Measurements from ENCODE around the gene AP1M1. TPM values are rescaled to one million over a fixed set of nuclear protein-coding genes. Genes with fewer than 3 reads are reported as not detected.
A peak's percentile ranks its signal among the peaks of the same experiment; 100 is the strongest.

AP1M1 gene
- total RNA-seq, 1 donor from 2014 or later: 47.4 TPM

DNA sequence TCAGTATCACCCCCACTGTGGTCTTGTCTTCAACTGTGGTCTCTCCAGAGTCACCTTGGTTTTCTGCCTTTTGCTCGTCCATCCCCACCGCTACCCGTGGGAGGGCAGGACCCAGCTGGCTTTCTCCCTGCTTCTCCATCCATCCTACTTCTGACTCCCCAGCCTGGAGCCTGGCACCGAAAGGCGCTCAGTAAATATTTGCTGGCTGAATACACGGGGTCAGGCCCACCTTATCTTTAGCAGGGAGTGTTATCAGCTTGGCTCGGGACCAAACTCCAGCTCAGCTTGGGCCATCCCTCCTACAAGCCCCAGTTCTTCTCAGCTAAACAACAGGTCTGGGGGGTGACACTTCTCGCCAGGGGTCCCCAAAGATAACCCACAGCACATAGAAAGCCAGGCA, 64.9 kb downstream of the AP1M1 start:
- Mint-ChIP-seq H3K27me3 (peaks cover 9% of the 10 kb centered on the region), H3K36me3 (ENCODE audit: insufficient read depth) (no peaks in the 10 kb centered on the region), H3K27ac (peak overlapping the region; percentile 92), H3K4me3 (ENCODE audit: low read depth) (peak overlapping the region; percentile 2), H3K9me3 (ENCODE audit: low read depth) (peaks cover 3% of the 10 kb centered on the region), H3K4me1 (ENCODE audit: low read depth) (peaks cover 20% of the 10 kb centered on the region)
- TF ChIP-seq, protein P1, sequence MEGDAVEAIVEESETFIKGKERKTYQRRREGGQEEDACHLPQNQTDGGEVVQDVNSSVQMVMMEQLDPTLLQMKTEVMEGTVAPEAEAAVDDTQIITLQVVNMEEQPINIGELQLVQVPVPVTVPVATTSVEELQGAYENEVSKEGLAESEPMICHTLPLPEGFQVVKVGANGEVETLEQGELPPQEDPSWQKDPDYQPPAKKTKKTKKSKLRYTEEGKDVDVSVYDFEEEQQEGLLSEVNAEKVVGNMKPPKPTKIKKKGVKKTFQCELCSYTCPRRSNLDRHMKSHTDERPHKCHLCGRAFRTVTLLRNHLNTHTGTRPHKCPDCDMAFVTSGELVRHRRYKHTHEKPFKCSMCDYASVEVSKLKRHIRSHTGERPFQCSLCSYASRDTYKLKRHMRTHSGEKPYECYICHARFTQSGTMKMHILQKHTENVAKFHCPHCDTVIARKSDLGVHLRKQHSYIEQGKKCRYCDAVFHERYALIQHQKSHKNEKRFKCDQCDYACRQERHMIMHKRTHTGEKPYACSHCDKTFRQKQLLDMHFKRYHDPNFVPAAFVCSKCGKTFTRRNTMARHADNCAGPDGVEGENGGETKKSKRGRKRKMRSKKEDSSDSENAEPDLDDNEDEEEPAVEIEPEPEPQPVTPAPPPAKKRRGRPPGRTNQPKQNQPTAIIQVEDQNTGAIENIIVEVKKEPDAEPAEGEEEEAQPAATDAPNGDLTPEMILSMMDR (IDR thresholded peaks at IDR 0.05; ENCODE audit: unreplicated experiment): no peak
- DNase-seq (ENCODE audit: low spot score, unreplicated experiment): no peak

DNA sequence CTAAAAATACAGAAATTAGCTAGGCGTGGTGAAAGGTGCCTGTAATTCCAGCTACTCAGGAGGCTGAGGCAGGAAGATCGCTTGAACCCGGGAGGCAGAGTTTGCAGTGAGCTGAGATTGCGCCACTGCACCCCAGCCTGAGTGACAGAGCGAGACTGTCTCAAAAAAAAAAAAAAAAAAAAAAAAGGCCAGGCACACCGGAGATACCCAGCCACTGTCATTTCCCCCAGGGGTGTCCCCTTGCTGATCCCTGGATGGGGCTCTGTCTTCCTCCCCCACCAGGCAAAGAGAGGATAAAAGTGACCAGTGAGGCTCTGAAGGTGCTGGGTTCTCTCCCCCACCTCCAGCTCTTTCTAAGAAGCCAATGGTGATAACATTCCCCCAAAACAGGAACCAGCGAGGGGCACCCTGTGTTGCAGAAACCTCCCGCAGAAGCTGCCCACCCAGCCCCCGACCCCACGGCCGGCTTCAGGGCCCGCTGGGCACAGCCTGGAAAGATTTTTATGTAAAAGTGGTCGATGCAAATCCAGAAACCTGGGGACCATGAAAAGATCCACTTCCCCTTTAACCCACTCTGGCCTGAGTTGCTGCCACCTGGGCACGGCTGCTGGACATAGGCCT, 65.5 kb downstream of the AP1M1 start:
- Mint-ChIP-seq H3K9me3 (ENCODE audit: low read depth) (peaks cover 3% of the 10 kb centered on the region), H3K27me3 (peaks cover 9% of the 10 kb centered on the region), H3K4me3 (ENCODE audit: low read depth) (no peak overlapping the region), H3K4me1 (ENCODE audit: low read depth) (peaks cover 20% of the 10 kb centered on the region), H3K27ac (no peak overlapping the region), H3K36me3 (ENCODE audit: insufficient read depth) (no peaks in the 10 kb centered on the region)
- TF ChIP-seq, protein P1 (IDR thresholded peaks at IDR 0.05; ENCODE audit: unreplicated experiment): no peak
- no peak for DNase-seq (ENCODE audit: low spot score, unreplicated experiment)

DNA sequence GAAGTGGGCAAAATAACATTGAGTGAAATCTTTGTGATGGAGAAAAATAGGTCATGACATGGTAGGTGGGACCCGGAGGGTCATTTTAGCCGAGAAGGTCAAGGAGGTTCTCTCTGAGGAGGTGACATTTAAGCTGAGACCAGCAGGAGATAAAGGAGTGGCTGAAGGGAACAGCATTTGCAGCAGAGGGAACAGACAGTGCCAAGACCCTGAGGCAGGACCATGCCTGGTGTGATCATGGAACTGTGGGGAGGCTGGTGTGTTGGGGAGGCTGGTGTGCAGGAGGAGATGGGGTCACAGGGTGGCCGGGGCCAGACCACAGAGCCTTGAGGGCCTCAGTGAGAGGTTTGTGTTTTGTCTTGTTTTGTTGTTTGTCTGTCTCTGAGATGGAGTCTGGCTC, 67.5 kb downstream of the AP1M1 start:
- Mint-ChIP-seq H3K27me3 (peaks cover 9% of the 10 kb centered on the region), H3K9me3 (ENCODE audit: low read depth) (peaks cover 3% of the 10 kb centered on the region), H3K27ac (no peak overlapping the region), H3K4me3 (ENCODE audit: low read depth) (no peak overlapping the region), H3K4me1 (ENCODE audit: low read depth) (peaks cover 20% of the 10 kb centered on the region), H3K36me3 (ENCODE audit: insufficient read depth) (no peaks in the 10 kb centered on the region)
- DNase-seq (ENCODE audit: low spot score, unreplicated experiment): no peak
- TF ChIP-seq, protein P1 (IDR thresholded peaks at IDR 0.05; ENCODE audit: unreplicated experiment): no peak

DNA sequence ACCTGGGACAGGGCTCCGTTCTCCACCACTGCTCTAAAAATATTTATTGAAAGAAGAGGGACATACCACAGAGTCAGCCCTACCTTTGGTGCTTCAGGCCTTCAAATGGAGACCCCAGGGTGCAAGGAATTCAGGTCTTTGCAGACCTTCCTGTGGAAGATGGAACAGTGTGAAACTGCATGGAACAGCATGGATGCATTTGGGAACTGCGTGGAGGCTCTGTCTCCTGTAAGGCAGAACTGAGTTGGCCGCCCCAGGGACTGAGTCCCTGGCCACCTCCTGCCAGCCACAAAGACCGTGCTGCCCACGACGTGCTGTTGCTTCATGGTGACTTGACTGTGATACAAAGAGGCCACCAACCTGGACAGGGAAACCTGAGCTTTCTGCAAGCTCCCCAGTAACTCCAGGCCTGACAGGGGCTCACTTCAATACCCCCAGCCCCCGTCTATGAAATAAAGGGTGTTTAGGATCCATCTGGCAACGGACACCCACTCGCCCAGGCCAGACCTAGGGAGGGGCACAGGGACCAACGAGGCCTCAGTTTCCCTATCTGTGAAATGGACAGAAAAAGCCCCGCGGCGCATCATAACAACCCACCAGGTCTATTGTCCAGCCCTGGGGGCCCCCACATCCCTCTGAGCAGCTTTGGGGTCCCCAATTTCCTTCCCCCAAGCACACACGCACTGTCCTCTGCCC, 68.3 kb downstream of the AP1M1 start:
- TF ChIP-seq, protein P1 (IDR thresholded peaks at IDR 0.05; ENCODE audit: unreplicated experiment): no peak
- Mint-ChIP-seq H3K36me3 (ENCODE audit: insufficient read depth) (no peaks in the 10 kb centered on the region), H3K9me3 (ENCODE audit: low read depth) (peaks cover 3% of the 10 kb centered on the region), H3K27me3 (peaks cover 7% of the 10 kb centered on the region), H3K4me3 (ENCODE audit: low read depth) (no peak overlapping the region), H3K4me1 (ENCODE audit: low read depth) (peaks cover 20% of the 10 kb centered on the region), H3K27ac (peak overlapping the region; percentile 71)
- DNase-seq (ENCODE audit: low spot score, unreplicated experiment): no peak

DNA sequence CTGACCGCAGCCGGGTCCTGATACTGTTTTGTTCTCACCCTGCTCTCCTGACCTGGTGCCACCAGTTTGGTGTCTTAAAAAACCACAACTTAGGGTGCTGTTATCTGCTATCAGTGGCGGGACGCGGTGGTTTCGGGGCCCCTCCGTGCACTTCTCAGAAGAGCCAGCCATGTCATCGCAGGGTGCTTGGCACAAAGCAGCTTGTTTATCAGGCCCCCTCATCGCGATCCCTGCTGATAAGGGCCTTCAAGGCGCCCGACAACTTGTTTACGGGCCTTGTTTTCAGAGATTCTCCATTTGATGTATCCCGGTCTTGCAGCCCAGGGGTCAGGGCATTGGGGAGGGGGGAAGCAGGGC, 68.9 kb downstream of the AP1M1 start:
- Mint-ChIP-seq H3K4me1 (ENCODE audit: low read depth) (peaks cover 15% of the 10 kb centered on the region), H3K9me3 (ENCODE audit: low read depth) (peaks cover 3% of the 10 kb centered on the region), H3K27ac (peak overlapping the region; percentile 71), H3K36me3 (ENCODE audit: insufficient read depth) (no peaks in the 10 kb centered on the region), H3K27me3 (peaks cover 3% of the 10 kb centered on the region), H3K4me3 (ENCODE audit: low read depth) (no peak overlapping the region)
- TF ChIP-seq, protein P1 (IDR thresholded peaks at IDR 0.05; ENCODE audit: unreplicated experiment): no peak
- DNase-seq (ENCODE audit: low spot score, unreplicated experiment): no peak

Measured in progenitor cell of endocrine pancreas (in vitro differentiated cells).